GM23248 (cell line): ENCODE measurements around the gene WFIKKN1.

ENCODE experiments used
- EZH2 ChIP-seq: fragments of 200-600 bp; sonication (generic); IDR thresholded peaks from 2 replicates; pipeline ENCODE4 v1.6.1; 2018; ENCODE audit warnings: antibody characterized with exemption, mild to moderate bottlenecking; ENCODE audit not compliant: insufficient read depth, poor library complexity, severe bottlenecking
- EZH2phosphoT487 ChIP-seq: fragments of 200-600 bp; sonication (generic); IDR thresholded peaks from 2 replicates; pipeline ENCODE4 v1.6.1; 2018; ENCODE audit warnings: antibody characterized with exemption, moderate library complexity, mild to moderate bottlenecking, low read depth; ENCODE audit not compliant: insufficient read depth

- TF ChIP-seq EZH2phosphoT487 (no peak), EZH2 (no peak)
Observed at GRCh38 chr16:673399-673991, 42.7 kb downstream of the WFIKKN1 start.
